Measurements from ENCODE around the gene KMT2E.

Gene KMT2E

DNA sequence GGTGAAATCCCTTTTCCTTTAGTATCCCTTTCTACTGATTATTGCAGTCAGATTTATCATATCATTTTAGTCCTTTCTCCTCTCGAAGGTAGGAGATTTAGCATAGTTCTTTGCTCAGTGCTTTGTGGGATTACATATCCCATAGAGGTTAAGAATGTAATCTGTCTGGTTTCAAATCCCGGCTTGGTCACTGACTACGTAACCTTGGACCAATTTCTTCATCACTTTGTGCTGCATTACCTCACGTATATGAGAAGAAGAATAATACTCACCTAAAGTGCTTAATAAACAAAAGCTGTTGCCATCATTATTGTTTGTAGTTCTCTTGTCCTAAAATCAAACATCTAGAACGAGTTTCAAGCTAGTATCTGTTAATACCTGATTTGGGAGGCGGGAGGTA is 74.0 kb downstream of the KMT2E start:
- DNase-seq (ENCODE audit: low read depth) = no peak

DNA sequence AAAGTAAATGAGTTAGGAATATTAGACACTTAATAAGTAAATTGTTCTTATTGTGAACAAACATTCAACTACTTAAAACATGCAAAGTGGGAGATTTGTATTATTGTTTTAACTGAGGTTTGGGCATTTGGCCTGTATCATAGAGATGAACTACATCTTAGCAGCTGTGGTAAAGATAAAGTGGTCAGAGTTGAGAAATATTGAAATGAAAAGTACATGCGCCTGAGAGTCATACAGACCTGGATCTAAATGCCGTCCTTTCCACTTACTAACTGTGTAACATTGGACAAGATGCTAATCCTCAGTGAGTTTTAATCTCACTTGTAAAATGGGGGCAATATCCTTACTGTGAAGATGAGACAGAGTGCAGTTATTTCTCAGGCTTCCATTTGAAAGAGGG is 74.5 kb downstream of the KMT2E start:
- no peak for DNase-seq (ENCODE audit: low read depth)

DNA sequence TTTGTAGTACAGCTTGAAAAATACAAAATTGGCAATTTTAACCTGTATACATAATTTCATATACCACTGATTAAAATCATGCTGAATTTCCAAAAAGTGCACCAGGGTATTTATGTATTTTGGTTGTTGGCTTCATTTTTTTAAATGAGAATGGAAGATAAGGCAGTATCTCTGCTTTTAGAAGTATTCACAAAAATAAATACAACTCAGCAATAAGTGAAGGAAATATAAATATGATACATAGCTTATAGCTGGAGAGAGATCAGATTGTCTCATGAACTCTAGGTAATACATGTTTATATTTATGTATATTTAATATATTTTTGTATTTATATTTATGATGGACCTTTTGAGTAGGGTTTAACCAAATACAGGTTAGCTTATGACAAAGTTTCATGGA is 81.0 kb downstream of the KMT2E start:
- DNase-seq (ENCODE audit: low read depth) = no peak

DNA sequence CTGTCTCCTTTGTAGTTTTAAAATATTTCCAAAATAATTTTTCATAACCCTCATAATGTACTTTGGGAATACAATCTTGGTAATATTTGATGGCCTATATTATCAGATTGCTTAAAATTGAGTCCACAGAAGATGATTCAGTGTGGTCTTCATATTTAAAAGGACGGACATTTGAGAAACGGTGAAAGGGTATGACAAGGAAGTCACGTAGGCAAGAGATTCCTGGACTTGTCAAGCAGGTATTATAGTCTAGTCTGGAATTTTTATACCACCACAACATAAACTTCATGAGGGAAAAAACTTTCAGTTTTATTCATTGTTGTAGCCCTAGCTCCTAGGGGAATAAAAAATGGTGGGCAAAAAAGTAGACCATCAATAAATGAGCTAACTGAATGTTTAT is 82.3 kb downstream of the KMT2E start:
- DNase-seq (ENCODE audit: low read depth) = no peak

DNA sequence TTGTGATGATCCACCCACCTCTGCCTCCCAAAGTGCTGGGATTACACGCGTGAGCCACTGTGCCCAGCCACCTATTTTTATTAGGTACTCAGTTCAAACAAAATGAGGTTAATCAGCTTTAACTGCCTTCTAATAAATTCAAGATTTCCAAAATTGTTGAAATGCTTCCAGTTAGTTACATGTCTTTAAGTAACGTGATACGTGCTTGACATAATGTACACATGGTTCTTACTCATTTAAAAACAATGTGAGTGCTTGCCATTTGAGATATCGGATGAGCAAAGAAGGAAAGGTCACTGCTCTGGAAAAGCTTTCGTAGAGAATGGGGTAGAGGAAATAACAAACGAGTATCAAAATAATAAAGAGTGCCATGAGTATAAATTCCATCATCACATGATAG is 83.6 kb downstream of the KMT2E start:
- peak; percentile 68 for DNase-seq (ENCODE audit: low read depth)

DNA sequence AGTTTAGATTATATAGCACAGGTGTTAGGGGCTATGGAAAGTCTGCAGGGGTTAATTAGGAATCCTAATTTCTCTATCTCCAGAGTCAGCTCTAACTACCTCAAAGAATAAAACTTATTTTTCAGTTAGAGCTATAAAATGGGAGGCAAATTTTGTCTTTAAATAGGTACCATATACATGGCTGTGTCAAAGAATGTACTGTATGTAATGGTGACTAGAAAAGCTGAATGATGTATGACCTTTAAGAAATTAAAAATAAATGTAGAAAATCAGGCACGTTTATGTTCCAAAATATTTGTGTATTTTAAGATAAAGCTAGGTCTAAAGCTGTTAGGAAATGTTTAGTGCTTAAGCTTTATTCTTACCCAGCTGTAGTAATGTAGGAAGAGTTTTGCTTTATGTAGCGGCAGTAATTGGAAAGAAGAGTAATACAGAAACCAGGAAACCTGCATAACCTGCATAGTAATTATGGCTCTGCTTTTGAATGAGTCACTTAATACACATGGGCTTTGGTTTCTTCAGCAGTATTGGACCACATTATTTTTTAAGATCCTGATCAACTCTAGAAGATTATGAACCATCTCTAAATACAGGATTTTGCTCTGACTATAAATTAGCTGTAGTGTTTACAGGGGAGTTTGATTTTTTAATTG is 85.0 kb downstream of the KMT2E start:
- no peak for DNase-seq (ENCODE audit: low read depth)

DNA sequence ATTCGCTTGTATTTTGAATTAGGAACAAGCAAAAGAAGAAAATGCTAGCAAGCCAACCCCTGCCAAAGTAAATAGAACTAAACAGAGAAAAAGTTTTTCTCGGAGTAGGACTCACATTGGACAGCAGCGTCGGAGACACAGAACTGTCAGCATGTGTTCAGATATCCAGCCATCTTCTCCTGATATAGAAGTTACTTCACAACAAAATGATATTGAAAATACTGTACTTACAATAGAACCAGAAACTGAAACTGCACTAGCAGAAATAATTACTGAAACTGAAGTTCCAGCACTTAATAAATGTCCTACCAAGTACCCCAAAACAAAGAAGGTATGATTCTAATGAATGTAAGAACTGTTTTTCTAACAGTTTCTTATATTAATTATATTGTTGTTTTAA is 87.9 kb downstream of the KMT2E start:
- no peak for DNase-seq (ENCODE audit: low read depth)

DNA sequence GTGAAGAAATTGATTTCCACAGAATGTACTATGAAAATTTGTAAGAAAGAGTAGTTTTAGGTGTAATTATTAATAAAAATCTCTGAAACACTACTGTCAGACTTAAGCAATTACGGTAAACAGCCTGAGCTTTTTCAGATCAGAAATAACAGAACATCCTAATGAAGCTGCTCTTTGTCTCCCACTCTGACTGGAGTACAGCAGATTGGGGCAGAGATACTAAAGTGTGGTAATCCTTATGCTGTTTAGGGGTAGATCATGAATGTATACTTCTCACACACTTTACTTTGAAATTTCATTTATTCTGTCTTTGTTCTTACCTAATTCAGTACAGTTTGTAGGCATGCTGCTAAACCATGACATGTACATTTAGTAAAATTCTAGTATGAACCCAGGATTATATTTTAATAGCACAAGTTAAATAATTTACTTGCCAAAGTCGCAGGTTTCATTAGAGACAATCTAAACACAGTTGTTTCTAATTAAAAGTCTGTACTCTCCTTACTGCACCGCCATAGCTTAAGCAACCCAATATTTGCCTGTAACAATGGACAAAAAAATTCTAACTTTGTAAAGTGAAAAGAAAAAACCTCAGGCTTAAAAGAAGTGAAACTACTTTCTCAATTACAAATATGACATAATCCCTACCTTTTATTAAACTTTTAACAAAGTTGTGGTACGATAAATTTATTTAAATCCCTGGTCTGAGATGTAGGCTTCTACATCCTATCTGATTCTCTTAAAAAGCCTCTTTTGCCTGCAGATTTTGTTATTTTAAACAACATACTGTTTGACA is 88.8 kb downstream of the KMT2E start:
- DNase-seq (ENCODE audit: low read depth) = no peak

DNA sequence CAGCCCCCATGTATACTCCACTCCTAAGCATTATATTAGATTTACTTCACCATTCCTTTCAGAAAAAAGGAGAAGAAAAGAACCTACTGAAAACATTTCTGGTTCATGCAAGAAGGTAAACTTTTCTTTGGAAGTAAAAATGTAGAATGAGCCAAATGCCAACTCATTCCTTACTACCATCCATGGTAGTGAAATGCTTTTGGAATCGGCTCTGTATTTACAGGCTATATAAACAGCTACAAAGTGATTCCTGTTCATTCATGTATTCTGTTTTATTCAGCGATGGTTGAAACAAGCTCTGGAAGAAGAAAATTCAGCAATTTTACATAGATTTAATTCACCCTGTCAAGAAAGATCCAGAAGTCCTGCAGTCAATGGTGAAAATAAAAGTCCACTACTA is 91.6 kb downstream of the KMT2E start:
- DNase-seq (ENCODE audit: low read depth) = no peak

DNA sequence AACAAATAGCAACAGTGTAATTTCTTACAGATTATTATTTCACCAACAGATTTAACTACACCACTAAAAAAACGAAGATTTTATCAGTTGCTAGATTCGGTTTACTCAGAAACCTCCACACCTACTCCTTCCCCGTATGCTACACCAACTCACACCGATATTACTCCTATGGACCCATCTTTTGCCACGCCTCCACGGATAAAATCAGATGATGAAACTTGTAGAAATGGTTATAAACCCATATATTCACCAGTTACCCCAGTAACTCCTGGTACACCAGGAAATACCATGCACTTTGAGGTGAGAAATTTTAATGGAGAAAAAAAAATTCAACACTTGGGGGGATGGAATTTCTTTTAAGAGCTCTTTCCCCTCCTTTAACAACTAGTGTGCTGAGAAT is 92.5 kb downstream of the KMT2E start:
- DNase-seq (ENCODE audit: low read depth) = no peak

DNA sequence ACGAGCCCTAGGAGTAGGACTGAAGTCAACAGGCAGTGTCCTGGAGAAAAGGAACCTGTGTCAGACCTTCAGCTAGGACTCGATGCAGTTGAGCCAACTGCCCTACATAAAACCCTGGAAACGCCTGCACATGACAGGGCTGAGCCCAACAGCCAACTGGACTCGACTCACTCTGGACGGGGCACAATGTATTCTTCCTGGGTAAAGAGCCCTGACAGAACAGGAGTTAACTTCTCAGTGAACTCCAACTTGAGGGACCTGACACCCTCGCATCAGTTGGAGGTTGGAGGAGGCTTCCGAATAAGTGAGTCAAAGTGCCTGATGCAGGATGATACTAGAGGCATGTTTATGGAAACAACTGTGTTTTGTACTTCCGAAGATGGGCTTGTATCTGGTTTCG is 93.5 kb downstream of the KMT2E start:
- no peak for DNase-seq (ENCODE audit: low read depth)

DNA sequence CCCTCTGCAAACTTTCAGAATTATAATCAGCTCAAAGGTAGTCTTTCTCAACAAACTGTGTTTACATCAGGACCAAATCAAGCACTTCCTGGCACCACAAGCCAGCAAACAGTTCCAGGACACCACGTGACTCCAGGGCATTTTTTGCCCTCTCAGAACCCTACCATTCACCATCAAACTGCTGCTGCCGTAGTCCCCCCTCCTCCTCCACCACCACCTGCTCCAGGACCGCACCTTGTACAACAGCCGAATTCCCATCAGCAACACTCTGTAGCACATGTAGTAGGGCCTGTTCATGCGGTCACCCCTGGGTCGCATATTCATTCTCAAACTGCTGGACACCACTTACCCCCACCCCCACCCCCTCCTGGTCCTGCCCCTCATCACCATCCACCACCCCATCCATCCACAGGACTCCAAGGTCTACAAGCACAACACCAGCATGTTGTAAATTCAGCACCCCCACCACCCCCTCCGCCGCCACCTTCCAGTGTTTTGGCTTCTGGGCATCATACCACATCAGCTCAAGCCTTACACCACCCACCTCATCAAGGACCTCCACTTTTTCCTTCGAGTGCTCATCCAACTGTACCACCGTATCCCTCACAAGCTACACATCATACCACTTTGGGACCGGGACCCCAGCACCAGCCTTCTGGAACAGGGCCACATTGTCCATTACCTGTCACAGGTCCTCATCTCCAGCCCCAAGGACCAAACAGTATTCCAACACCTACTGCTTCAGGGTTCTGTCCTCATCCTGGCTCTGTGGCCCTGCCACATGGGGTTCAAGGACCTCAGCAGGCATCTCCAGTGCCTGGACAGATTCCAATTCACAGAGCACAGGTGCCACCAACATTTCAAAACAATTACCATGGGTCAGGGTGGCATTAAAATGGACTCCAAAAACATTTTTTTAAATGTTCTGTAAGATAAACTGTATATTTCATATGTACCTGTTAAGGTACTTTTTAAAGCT is 98.7 kb downstream of the KMT2E start:
- DNase-seq (ENCODE audit: low read depth) = no peak

DNA sequence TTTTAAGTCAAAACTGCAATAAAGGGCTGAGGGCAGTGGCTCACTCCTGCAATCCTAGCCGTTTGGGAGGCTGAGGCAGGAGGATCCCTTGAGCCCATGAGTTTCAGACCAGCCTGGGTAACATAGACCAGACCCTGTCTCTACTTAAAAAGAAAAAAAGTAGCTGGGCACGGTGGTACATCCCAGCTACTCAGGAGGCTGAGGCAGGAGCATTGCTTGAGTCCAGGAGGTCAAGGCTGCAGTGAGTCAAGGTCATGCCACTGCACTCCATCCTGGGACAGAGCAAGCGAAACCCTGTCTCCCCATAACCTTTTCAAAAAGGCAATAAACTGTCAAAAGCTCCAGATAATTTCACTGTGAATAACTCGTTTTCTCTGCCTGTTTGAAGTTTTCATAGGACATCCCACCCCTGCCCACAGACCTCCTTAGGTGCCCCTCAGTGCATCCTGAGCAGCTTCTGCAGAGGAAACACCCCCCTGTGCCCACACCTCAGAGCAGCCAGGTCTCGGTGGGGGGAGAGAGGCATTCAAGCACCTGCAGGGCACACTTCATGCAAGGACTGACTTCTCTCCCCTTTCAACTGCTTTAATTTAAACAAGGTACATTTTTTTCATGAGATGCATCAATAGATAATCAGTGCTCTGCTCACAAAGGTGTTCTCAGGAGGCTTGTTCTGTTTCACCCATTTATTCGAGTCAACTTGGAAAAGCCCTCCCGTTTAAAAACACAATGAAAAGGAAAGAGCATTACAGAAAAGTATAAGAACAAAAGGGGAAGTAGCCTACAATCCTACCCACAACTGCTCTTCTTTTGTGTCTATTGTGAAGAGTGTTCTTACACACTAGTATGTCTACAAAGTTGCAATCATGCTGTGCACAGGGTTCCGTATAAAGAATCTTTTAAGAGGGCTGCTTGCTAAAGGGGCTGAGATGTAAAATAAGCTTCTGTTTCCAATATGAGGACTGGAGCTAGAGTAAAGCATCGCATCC is 104.9 kb downstream of the KMT2E start:
- no peak for DNase-seq (ENCODE audit: low read depth)

DNA sequence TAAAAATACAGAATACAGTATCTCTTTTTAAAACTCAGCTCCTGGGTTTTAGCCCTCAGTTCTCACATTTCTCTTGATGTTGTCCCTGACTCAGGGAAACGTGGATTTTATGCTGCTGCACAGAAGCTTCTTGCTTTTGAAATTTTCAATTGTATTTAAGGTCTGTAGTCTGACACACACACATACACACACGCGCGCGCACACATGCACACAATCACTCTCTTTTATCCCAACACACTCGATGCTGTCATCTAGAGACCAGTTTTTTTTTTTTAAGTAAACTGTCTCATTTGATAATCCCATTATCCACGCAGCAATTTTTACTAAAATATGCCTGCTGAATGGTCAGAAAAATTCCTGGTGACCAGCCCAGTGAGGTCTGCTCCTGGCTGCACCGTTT is 108.6 kb downstream of the KMT2E start:
- no peak for DNase-seq (ENCODE audit: low read depth)

DNA sequence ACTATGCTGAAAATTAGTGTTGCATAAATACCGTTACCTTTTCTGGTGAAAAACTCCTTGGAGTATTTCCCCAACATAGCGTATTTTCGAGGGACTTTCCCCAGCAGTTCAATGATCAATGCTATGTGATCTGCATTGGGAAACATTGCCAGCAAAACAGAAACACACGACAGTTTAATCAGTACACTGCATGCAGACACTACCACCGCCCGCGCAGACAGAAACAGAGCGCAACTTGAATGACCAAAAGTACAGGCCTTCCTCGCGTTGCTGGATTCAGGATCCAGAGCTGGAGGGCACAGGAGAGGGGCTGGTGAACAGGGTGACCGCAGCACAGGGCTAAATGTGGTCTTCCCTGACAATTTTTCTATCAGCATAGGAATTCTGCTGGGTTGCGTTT is 111.7 kb downstream of the KMT2E start:
- DNase-seq (ENCODE audit: low read depth) = no peak

DNA sequence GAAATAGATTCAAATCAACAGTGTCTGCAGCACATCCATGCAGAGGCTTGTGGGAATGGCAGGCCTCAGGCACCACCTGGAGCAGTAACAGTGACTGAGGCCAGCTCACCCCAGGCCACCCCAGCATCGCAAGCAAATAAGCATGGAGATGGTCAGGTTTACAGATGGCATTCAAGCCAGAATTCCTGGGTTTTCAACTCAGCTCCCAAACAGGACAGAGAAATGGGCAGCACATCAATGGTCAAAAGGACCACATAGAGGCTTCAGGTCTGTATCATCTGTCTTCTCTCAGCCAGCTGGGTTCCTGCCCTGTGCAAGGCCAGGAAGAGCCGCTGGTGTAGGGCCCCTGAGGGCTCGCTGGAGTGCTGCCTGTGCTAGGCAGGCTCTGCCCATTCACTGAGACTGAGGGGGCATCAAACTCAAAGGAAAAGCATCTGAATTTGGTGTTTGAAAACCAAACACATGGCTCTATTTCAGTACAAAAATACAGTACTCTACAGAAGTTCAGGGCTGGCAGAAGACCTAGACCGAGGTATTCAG is 112.5 kb downstream of the KMT2E start:
- DNase-seq (ENCODE audit: low read depth) = no peak

DNA sequence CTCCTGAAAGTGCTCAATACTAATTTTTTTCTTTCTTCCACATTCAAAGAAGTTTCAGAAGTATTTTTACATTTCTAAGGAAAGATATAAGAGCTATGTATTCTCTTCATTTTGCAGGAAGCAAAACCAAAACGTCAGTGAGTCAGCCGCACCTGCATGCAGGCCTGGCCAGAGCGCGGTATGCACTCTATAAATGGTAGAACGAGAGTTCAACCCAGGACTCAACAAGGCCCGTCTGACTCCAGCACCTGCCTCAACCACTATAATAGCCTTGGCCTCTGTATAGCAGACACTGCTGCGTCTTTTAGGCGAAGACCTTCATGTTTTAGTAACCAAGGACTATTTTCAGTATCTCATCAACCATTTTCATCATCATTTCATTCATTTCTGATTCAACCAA is 113.2 kb downstream of the KMT2E start:
- DNase-seq (ENCODE audit: low read depth) = no peak

DNA sequence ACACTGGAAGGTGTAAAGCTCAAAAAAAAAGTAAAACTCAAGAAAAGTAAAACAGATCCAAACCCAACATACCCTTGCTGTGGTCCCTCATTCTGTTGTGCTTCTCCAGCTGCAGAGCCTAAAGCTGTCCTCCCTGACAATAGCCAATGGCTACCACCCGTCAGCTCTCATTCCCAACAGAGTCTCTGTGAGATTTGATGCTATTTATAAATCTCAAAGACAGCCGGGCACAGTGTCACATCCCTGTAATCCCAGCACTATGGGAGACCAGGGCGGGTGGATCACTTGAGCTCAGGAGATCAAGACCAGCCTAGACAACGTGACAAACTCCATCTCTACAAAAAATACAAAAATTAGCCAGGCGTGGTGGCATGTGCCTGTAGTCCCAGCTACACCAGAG is 116.0 kb downstream of the KMT2E start:
- no peak for DNase-seq (ENCODE audit: low read depth)

DNA sequence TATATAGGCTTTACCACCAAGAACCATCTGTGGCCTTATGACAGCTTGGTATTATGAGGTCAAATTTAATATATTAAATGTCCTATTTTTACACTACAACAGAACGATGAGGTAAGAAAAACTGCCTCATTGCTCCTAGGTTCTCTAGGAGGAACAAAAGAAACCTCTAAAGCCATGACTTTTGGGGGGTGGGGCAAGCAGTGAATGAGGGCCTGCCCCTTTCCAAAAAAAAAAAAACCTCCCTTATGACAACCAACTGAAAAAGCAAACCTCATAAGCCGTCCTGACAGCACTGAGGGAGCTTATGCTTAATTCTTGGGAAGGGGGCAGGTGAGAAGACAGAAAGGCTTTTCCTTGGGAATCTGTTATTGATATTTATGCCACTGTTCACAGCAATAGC is 116.6 kb downstream of the KMT2E start:
- no peak for DNase-seq (ENCODE audit: low read depth)

DNA sequence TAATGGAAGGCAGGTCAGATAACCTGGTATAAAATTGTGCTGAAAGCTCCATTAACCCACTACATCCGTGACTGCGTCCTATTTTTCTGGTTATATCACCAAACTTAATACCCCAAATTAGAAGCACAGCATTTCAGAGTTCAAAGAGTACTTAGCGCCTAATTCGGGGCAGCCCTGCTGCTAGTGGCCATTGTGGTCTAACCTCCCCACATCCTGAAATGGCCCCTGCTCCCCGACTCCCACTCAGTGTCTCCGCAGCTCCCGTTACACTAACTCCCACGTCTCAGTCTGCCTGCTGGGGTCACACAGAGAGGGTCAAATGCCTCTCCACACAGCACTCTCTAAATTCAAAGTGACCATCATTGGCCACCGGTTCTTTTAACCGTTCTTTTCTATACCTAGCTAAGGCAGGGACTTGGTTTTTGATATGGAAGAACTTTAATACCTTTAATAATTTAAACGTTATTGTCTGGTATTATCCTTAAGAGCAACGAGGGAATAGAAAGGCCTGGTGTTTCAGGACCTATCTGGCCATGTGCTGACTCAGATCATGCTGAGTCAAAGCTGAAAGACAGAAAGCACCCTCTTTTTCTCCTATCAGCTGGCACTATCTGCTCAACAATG is 117.1 kb downstream of the KMT2E start:
- DNase-seq (ENCODE audit: low read depth) = no peak

DNA sequence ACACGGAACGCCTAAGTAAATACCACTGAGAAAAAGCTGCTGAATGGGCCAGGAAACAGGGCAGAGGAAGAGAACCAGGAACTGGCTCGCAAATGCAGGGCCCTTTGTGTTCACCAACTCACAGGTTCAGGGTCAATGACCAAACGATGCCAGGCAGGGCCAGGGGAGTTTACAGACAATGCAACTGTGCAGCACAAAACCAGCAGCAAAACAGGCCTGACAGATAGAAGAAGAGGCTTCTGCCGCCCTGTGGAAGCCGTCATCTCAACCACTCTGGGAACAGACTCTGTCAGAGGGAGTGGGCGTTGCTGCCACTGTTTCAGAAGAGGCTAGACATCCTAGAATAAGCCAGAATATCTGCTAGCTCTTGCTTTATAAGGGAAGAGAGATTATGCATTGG is 117.9 kb downstream of the KMT2E start:
- DNase-seq (ENCODE audit: low read depth) = no peak
